Stimulated activated CD4-positive, alpha-beta T cell treated with anti-CD3 and anti-CD28 coated beads, Interleukin-12 subunit alpha, Interleukin-12 subunit beta, amount 100 ng/mL, for 48 hours (primary cell): ENCODE results near the gene JMJD6.
A peak's percentile ranks its signal among the peaks of the same experiment; 100 is the strongest.
"Not testable (repeated sequence)": the region's sequence is repeated elsewhere in the genome, so short reads cannot be mapped to it uniquely, and the experiment has no call there.

Experiments
- DNase-seq, 3 donors: peaks; one replicate each; pipeline ENCODE4 v3.0.0-alpha.2; 2020; ENCODE audit warnings: low read depth in 2 of 3, low spot score in 1 of 3

The JMJD6 gene

GRCh38 chr17:76726231-76726775 is at the start of gene JMJD6:
Gene JMJD6 (minus strand): TSS chr17:76726606. CDS start chr17:76726475, 131 bp downstream.
- DNase-seq, result peak; percentile 90 to 94 (median 93)

- no peak for DNase-seq
Observed at GRCh38 chr17:76775021-76775600, 48.7 kb upstream of the JMJD6 start.

- peak; percentile 20 to 30 (median 22) for DNase-seq
Observed at GRCh38 chr17:76772842-76773525, 46.6 kb upstream of the JMJD6 start.

GRCh38 chr17:76758570-76758969 is 32.2 kb upstream of the JMJD6 start:
- no peak for DNase-seq

GRCh38 chr17:76757256-76757655 is 30.9 kb upstream of the JMJD6 start:
- no peak for DNase-seq

GRCh38 chr17:76755285-76755684 is 28.9 kb upstream of the JMJD6 start:
- no peak for DNase-seq

GRCh38 chr17:76753061-76753961 is 26.9 kb upstream of the JMJD6 start:
- DNase-seq, result no peak

- no peak for DNase-seq
Observed at GRCh38 chr17:76752006-76752405, 25.6 kb upstream of the JMJD6 start.

- DNase-seq, result no peak
Observed at GRCh38 chr17:76751416-76751993, 25.1 kb upstream of the JMJD6 start.

GRCh38 chr17:76748657-76749056 is 22.3 kb upstream of the JMJD6 start:
- no peak for DNase-seq

GRCh38 chr17:76747716-76748363 is 21.4 kb upstream of the JMJD6 start:
- DNase-seq, result no peak

- DNase-seq, result not testable (repeated sequence)
Observed at GRCh38 chr17:76745785-76746184, 19.4 kb upstream of the JMJD6 start.

GRCh38 chr17:76744747-76745146 is 18.3 kb upstream of the JMJD6 start:
- DNase-seq, result no peak

GRCh38 chr17:76742958-76743357 is 16.6 kb upstream of the JMJD6 start:
- DNase-seq, result no peak

- no peak for DNase-seq
Observed at GRCh38 chr17:76740329-76741118, 14.1 kb upstream of the JMJD6 start.

- not testable (repeated sequence) for DNase-seq
Observed at GRCh38 chr17:76739568-76740115, 13.2 kb upstream of the JMJD6 start.

GRCh38 chr17:76738468-76738850 is 12.1 kb upstream of the JMJD6 start:
- DNase-seq, result no peak

GRCh38 chr17:76737676-76738467 is 11.5 kb upstream of the JMJD6 start, which contains the start of gene MFSD11:
Gene MFSD11 (plus strand): TSS chr17:76738119. CDS start chr17:76738353, 234 bp downstream.
- DNase-seq, result peak; percentile 76 to 91 (median 82)
